ENCODE measurements around the gene ZNF569.
"Not testable (repeated sequence)": the region's sequence is repeated elsewhere in the genome, so short reads cannot be mapped to it uniquely, and the experiment has no call there.

Gene ZNF569

GRCh38 chr19:37466798-37467607 is at the start of gene ZNF569:
Gene ZNF569, minus strand, starts transcription at chr19:37467444. Its CDS starts 22,523 bp downstream, at chr19:37444921.
- no peak for DNase-seq

GRCh38 chr19:37513397-37513796 is 46.2 kb upstream of the ZNF569 start:
- no peak for DNase-seq

- DNase-seq = no peak
Measured at GRCh38 chr19:37511821-37512220, 44.6 kb upstream of the ZNF569 start.

- DNase-seq = no peak
Measured at GRCh38 chr19:37511186-37511585, 43.9 kb upstream of the ZNF569 start.

GRCh38 chr19:37507167-37507464 is 39.9 kb upstream of the ZNF569 start:
- no peak for DNase-seq

- DNase-seq = peak; percentile 65
Measured at GRCh38 chr19:37506387-37507166, 39.3 kb upstream of the ZNF569 start, which contains the start of gene ZNF793. Gene ZNF793, plus strand, starts transcription at chr19:37506939. Its CDS starts 16,501 bp downstream, at chr19:37523440.

GRCh38 chr19:37505958-37506386 is 38.7 kb upstream of the ZNF569 start:
- DNase-seq = peak; percentile 50

GRCh38 chr19:37492213-37492612 is 25.0 kb upstream of the ZNF569 start:
- DNase-seq = no peak

- no peak for DNase-seq
Measured at GRCh38 chr19:37484406-37485168, 17.3 kb upstream of the ZNF569 start.

- no peak for DNase-seq
Measured at GRCh38 chr19:37472165-37472564, 4.9 kb upstream of the ZNF569 start.

- DNase-seq = no peak
Measured at GRCh38 chr19:37470216-37470615, 3.0 kb upstream of the ZNF569 start.

GRCh38 chr19:37468961-37469777 is 1.9 kb upstream of the ZNF569 start, which contains the start of gene ZNF570:
Gene ZNF570, plus strand, starts transcription at chr19:37469356. Its CDS starts 999 bp downstream, at chr19:37470355.
- DNase-seq = no peak

GRCh38 chr19:37467608-37468090 is 405 bp upstream of the ZNF569 start:
- no peak for DNase-seq

- no peak for DNase-seq
Measured at GRCh38 chr19:37466277-37466797, 907 bp downstream of the ZNF569 start.

GRCh38 chr19:37452500-37453245 is 14.6 kb downstream of the ZNF569 start:
- no peak for DNase-seq

- DNase-seq = no peak
Measured at GRCh38 chr19:37413313-37414084, 53.7 kb downstream of the ZNF569 start.

- DNase-seq = no peak
Measured at GRCh38 chr19:37412700-37413099, 54.5 kb downstream of the ZNF569 start.

GRCh38 chr19:37406140-37406846 is 61.0 kb downstream of the ZNF569 start:
- DNase-seq = not testable (repeated sequence)

GRCh38 chr19:37403403-37403802 is 63.8 kb downstream of the ZNF569 start:
- DNase-seq = no peak

- DNase-seq = no peak
Measured at GRCh38 chr19:37401078-37401477, 66.2 kb downstream of the ZNF569 start.

All from NCI-H1417 treated with DMSO at 0.1 percent for 48 hours (cell line).